ENCODE results near the gene BAHCC1. TPM values are rescaled to one million over a fixed set of nuclear protein-coding genes. Genes with fewer than 3 reads are reported as not detected.

BAHCC1 gene
- total RNA-seq, 1 donor from 2014 or later, result 10.7 TPM

GRCh38 chr17:81398832-81399411, 3.7 kb downstream of the BAHCC1 start:
- peaks cover 9% of the 10 kb centered on the region for H3K36me3 Mint-ChIP-seq (ENCODE audit: low read depth, unreplicated experiment)
- H3K27ac Mint-ChIP-seq (ENCODE audit: unreplicated experiment), result peak overlapping the region; percentile 82
- peaks cover 25% of the 10 kb centered on the region for H3K27me3 Mint-ChIP-seq (ENCODE audit: unreplicated experiment)
- H3K4me1 Mint-ChIP-seq (ENCODE audit: unreplicated experiment), result peaks cover 38% of the 10 kb centered on the region
- H3K4me3 Mint-ChIP-seq (ENCODE audit: unreplicated experiment), result peak overlapping the region; percentile 94
- TF ChIP-seq CTCF (IDR thresholded peaks at IDR 0.05; ENCODE audit: unreplicated experiment), result no peak
- DNase-seq (ENCODE audit: low spot score), result no peak
- H3K9me3 Mint-ChIP-seq (ENCODE audit: unreplicated experiment), result no peaks in the 10 kb centered on the region

GRCh38 chr17:81399481-81400153, 4.4 kb downstream of the BAHCC1 start:
- Mint-ChIP-seq H3K36me3 (ENCODE audit: low read depth, unreplicated experiment) (peaks cover 4% of the 10 kb centered on the region), H3K4me3 (ENCODE audit: unreplicated experiment) (peak overlapping the region; percentile 88), H3K27me3 (ENCODE audit: unreplicated experiment) (peaks cover 20% of the 10 kb centered on the region), H3K9me3 (ENCODE audit: unreplicated experiment) (no peaks in the 10 kb centered on the region), H3K27ac (ENCODE audit: unreplicated experiment) (no peak overlapping the region), H3K4me1 (ENCODE audit: unreplicated experiment) (peaks cover 31% of the 10 kb centered on the region)
- no peak for TF ChIP-seq CTCF (IDR thresholded peaks at IDR 0.05; ENCODE audit: unreplicated experiment)
- no peak for DNase-seq (ENCODE audit: low spot score)

- no peaks in the 10 kb centered on the region for H3K9me3 Mint-ChIP-seq (ENCODE audit: unreplicated experiment)
- peaks cover 20% of the 10 kb centered on the region for H3K27me3 Mint-ChIP-seq (ENCODE audit: unreplicated experiment)
- peaks cover 4% of the 10 kb centered on the region for H3K36me3 Mint-ChIP-seq (ENCODE audit: low read depth, unreplicated experiment)
- DNase-seq (ENCODE audit: low spot score), result no peak
- TF ChIP-seq CTCF (IDR thresholded peaks at IDR 0.05; ENCODE audit: unreplicated experiment), result no peak
- H3K4me3 Mint-ChIP-seq (ENCODE audit: unreplicated experiment), result peak overlapping the region; percentile 88
- peak overlapping the region; percentile 61 for H3K27ac Mint-ChIP-seq (ENCODE audit: unreplicated experiment)
- H3K4me1 Mint-ChIP-seq (ENCODE audit: unreplicated experiment), result peaks cover 30% of the 10 kb centered on the region
These were observed 5.1 kb downstream of the BAHCC1 start for GRCh38 chr17:81400154-81400977.

- H3K27me3 Mint-ChIP-seq (ENCODE audit: unreplicated experiment), result peaks cover 20% of the 10 kb centered on the region
- peaks cover 35% of the 10 kb centered on the region for H3K4me1 Mint-ChIP-seq (ENCODE audit: unreplicated experiment)
- peak overlapping the region; percentile 71 for H3K4me3 Mint-ChIP-seq (ENCODE audit: unreplicated experiment)
- DNase-seq (ENCODE audit: low spot score), result no peak
- H3K9me3 Mint-ChIP-seq (ENCODE audit: unreplicated experiment), result no peaks in the 10 kb centered on the region
- H3K27ac Mint-ChIP-seq (ENCODE audit: unreplicated experiment), result no peak overlapping the region
- peaks cover 4% of the 10 kb centered on the region for H3K36me3 Mint-ChIP-seq (ENCODE audit: low read depth, unreplicated experiment)
- no peak for TF ChIP-seq CTCF (IDR thresholded peaks at IDR 0.05; ENCODE audit: unreplicated experiment)
These were observed 5.9 kb downstream of the BAHCC1 start for GRCh38 chr17:81400996-81401722.

Measured in endothelial cell (in vitro differentiated cells).